K562 (cell line): Measurements from ENCODE around the gene PMEPA1. TPM values are rescaled to one million over a fixed set of nuclear protein-coding genes. Genes with fewer than 3 reads are reported as not detected.

Experiments
- ATAC-seq: fragments of 200-7000 bp; cut with Tn5 transposase; 3 replicates; pipeline ENCODE4 v1.9.1; 2020; ENCODE audit warnings: moderate library complexity
- BruUV-seq: library from RNA; stranded (reverse); fragments of 400-500 nt; replicated peaks from 2 replicates; lab custom pipeline; 2021; lab: Mats Ljungman, UMichigan
- CTCF ChIA-PET: fragments of 300-600 bp; formaldehyde crosslinking; extraction: SDS; loops from one replicate; lab custom pipeline; 2021; ENCODE audit warnings: low intra/inter-chr PET ratio; lab: Yijun Ruan, JAX
- POLR2A ChIA-PET: fragments of 300-600, 350-650 bp; sonication (Branson Sonifier 250); formaldehyde crosslinking; extraction: SDS; loops from one replicate; lab custom pipeline; 2021; ENCODE audit warnings: antibody characterized with exemption, inconsistent platforms; lab: Yijun Ruan, JAX
- DNase-seq, 4 experiments: peaks; one replicate each; pipeline versions ENCODE4 v3.0.0 to v3.0.0-alpha.2; 2011 to 2018; ENCODE audit warnings: low spot score in 3 of 4, mixed read lengths in 3 of 4; ENCODE audit errors: extremely low read depth in 1 of 4
- FAIRE-seq: peaks from 2 replicates; lab custom pipeline; 2011; peaks lifted over from hg19 to GRCh38; lab: Jason Lieb, UNC
- H2AFZ ChIP-seq: 2 replicates; pipeline ENCODE4 v1.6.0; 2011; ENCODE audit warnings: low read depth, low read length, control low read depth, inconsistent platforms
- H3K27ac ChIP-seq: fragments of 200-600 bp; 3 replicates; pipeline ENCODE4 v1.8.0; 2011; ENCODE audit warnings: low read depth, mild to moderate bottlenecking, control low read depth, inconsistent platforms, low read length, moderate library complexity, mixed read lengths; ENCODE audit errors: extremely low read depth
- H3K27me3 ChIP-seq, 2 experiments: fragments of 300-600 bp in 1 of 2; 2 replicates in 1 of 2; 3 replicates in 1 of 2; pipeline versions ENCODE4 v1.6.0 to v1.8.0; 2011; ENCODE audit warnings: inconsistent platforms in 2 of 2, low read length in 2 of 2, mild to moderate bottlenecking in 1 of 2, mixed read lengths in 1 of 2, moderate library complexity in 1 of 2; ENCODE audit not compliant: control insufficient read depth in 2 of 2, insufficient read depth in 2 of 2
- H3K36me3 ChIP-seq: fragments of 300-600 bp; 3 replicates; pipeline ENCODE4 v1.8.0; 2011; ENCODE audit warnings: mild to moderate bottlenecking, low read length, inconsistent platforms; ENCODE audit not compliant: control insufficient read depth, insufficient read depth
- H3K4me1 ChIP-seq, 2 experiments: fragments of 200-600 bp in 1 of 2; replicated peaks in 1 of 2; 2 replicates in 1 of 2; 3 replicates in 1 of 2; pipeline versions ENCODE4 v1.5.1 to v1.8.0; 2011; ENCODE audit warnings: inconsistent platforms in 2 of 2, low read length in 2 of 2, mild to moderate bottlenecking in 1 of 2, mixed read lengths in 1 of 2, moderate library complexity in 1 of 2; ENCODE audit not compliant: control insufficient read depth in 2 of 2, insufficient read depth in 2 of 2
- H3K4me2 ChIP-seq: 2 replicates; pipeline ENCODE4 v1.6.1; 2011; ENCODE audit warnings: low read length, control low read depth, inconsistent platforms, mixed read lengths; ENCODE audit not compliant: insufficient read depth
- H3K4me3 ChIP-seq: fragments of 200-600 bp; sonication (generic), shearing (Covaris generic); 2 replicates; pipeline ENCODE4 v1.5.1; 2016; ENCODE audit warnings: control low read depth, inconsistent platforms
- H3K79me2 ChIP-seq: fragments of 200-600 bp; 3 replicates; pipeline ENCODE4 v1.8.0; 2011; ENCODE audit warnings: low read length, inconsistent platforms; ENCODE audit not compliant: control insufficient read depth, insufficient read depth
- H3K9ac ChIP-seq, 2 experiments: 2 replicates each; pipeline versions ENCODE4 v1.6.0 to v1.6.1; 2011; ENCODE audit warnings: low read depth in 2 of 2, low read length in 2 of 2, control low read depth in 1 of 2, inconsistent platforms in 1 of 2, mild to moderate bottlenecking in 1 of 2, mixed read lengths in 1 of 2; ENCODE audit not compliant: insufficient read depth in 1 of 2
- H3K9me1 ChIP-seq: one replicate; pipeline ENCODE4 v1.6.0; 2011; ENCODE audit warnings: inconsistent platforms, mild to moderate bottlenecking, low read length, moderate library complexity; ENCODE audit not compliant: control insufficient read depth, insufficient read depth
- H3K9me3 ChIP-seq: replicated peaks from 2 replicates; pipeline ENCODE4 v1.5.1; 2011; ENCODE audit warnings: low read depth, low read length, inconsistent platforms; ENCODE audit not compliant: control insufficient read depth, insufficient read depth
- H4K20me1 ChIP-seq: replicated peaks from 2 replicates; pipeline ENCODE4 v1.6.1; 2011; ENCODE audit warnings: low read length, inconsistent platforms, mixed read lengths; ENCODE audit not compliant: control insufficient read depth, insufficient read depth
- ARHGAP35 ChIP-seq: fragments of 450-650 bp; IDR thresholded peaks from 2 replicates; pipeline ENCODE4 v1.6.1; 2018; ENCODE audit not compliant: partially characterized antibody
- CREM ChIP-seq: IDR thresholded peaks from 2 replicates; pipeline ENCODE4 v1.6.1; 2014; ENCODE audit warnings: antibody characterized with exemption, low read depth
- CSDE1 ChIP-seq, 2 experiments: fragments of 450-650 bp; IDR thresholded peaks; 2 replicates each; pipeline ENCODE4 v1.6.1; 2016; ENCODE audit warnings: mild to moderate bottlenecking in 1 of 2
- HLTF ChIP-seq: fragments of 450-650 bp; IDR thresholded peaks from 2 replicates; pipeline ENCODE4 v1.6.1; 2016
- KLF6 ChIP-seq: fragments of 250-450 bp; sonication (Bioruptor Pico); IDR thresholded peaks from 2 replicates; pipeline ENCODE4 v1.4.0; 2020; ENCODE audit warnings: mild to moderate bottlenecking, moderate library complexity, borderline replicate concordance
- LARP7 ChIP-seq: fragments of 450-650 bp; IDR thresholded peaks from 2 replicates; pipeline ENCODE4 v1.6.1; 2016
- POLR2A ChIP-seq: fragments of 450-650 bp; conservative IDR thresholded peaks from 2 replicates; pipeline ENCODE4 v1.6.1; 2016
- XRCC3 ChIP-seq: fragments of 450-650 bp; IDR thresholded peaks from 2 replicates; pipeline ENCODE4 v1.6.1; 2017; ENCODE audit warnings: mild to moderate bottlenecking, moderate library complexity
- WGBS: fragments of 100-300 bp; shearing (Covaris generic); methylation state at CpG from one replicate; pipeline ENCODE4 v1.1.6; 2016; ENCODE audit warnings: low coverage, mixed read lengths; ENCODE audit not compliant: insufficient coverage; ENCODE audit errors: missing lambda C conversion rate; 5-methylcytosine and 5-hydroxymethylcytosine counted together
- in situ Hi-C: fragments of 300-500 bp; cut with MboI; formaldehyde crosslinking; loops from 4 replicates; pipeline ENCODE4 v1.15.0; 2018; ENCODE audit warnings: inconsistent platforms, mixed read lengths
- intact Hi-C: fragments of 100-400 bp; cut with micrococcal nuclease; formaldehyde crosslinking; loops from 2 replicates; pipeline ENCODE4 v1.14.2; 2022
- polyA plus RNA-seq, 8 experiments: library from polyadenylated mRNA; depleted of rRNA in 4 of 8; stranded (reverse) in 5 of 8; unstranded in 3 of 8; fragments of >200 nt; fragmentation: Nextera tagmentation in 2 of 8; fragmentation: Illumina TruSeq in 1 of 8; extraction: Ambion mirVana in 2 of 8; extraction: Trizol in 1 of 8; gene quantifications; 2 replicates each; pipeline versions ENCODE4 v1.2.1 to v1.2.3, GENCODE V29; 2011 to 2014; ENCODE audit warnings: inconsistent platforms in 1 of 8, missing spikeins in 1 of 8
- total RNA-seq, 7 experiments: library from RNA; depleted of rRNA in 6 of 7; stranded (reverse); fragments of >200 nt in 6 of 7; fragmentation: Illumina TruSeq in 2 of 7; extraction: Trizol in 2 of 7; gene quantifications; 2 replicates each; pipeline versions ENCODE4 v1.2.1 to v1.2.3, GENCODE V29; 2011 to 2021; ENCODE audit warnings: low replicate concordance in 1 of 7
- TF ChIP-seq, protein P1 (sequence below): fragments of 450-650 bp; formaldehyde crosslinking; conservative IDR thresholded peaks from 2 replicates; pipeline ENCODE4 v1.4.0; 2022; ENCODE audit warnings: mild to moderate bottlenecking, missing genetic modification characterization

Gene PMEPA1
- total and polyA plus RNA-seq, 9 of the 15 experiments (the other 6 are each of a cell fraction or from before 2014, with no cell fraction given): 0.16 TPM; not detected in 8

DNA sequence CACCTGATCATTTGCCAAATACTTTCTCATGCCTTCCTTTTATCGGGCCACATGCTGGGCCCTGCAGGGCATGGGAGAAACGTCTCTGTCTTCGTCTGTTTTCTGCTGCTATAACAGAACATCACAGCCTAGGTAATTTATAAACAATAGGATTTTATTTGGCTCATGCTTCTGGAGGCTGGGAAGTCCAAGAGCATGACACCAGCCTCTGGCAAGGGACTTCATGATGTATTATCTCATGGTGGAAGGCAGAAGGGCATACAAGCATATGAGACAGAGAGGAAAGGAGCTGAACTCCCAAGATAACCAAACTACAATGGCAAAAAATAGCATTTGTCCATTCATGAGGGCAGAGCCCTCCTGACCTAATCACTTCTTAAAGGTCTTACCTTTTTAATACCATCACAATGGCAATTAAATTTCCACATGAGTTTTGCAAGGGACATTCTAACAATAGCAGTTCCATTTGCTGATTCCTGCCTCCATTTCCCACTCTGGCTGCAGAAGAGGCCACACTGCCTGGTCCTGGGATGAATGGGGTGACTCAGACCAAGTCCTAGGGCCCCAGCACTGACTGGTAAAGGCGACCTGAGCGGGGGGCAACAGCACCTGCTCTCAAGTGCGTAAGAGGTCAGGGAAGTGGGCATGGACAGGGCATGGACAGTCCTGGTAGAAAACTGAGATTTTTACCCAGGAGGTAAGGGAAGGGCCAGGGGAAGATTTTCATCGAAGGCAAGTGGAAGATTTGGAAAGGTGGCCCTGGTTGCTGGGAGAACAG, 84.4 kb downstream of the PMEPA1 start:
- ChIA-PET POLR2A (no interaction called here), CTCF (no interaction called here)
- no peaks in the 10 kb centered on the region for H3K36me3 ChIP-seq
- DNase-seq (no peak), ATAC-seq (no peak), FAIRE-seq (no peak)
- H3K4me1 ChIP-seq: peaks cover 0 to 7% of the 10 kb centered on the region in 2 experiments; a peak in 1 of 5 replicates
- H3K27ac ChIP-seq: no peak overlapping the region
- no TSS peak for BruUV-seq
- no peaks in the 10 kb centered on the region for H3K9me1 ChIP-seq
- H3K27me3 ChIP-seq: peaks cover 19 to 42% of the 10 kb centered on the region in 2 experiments; a peak in 4 of 5 replicates
- H3K9me3 ChIP-seq: no peaks in the 10 kb centered on the region
- no peak overlapping the region for H3K4me2 ChIP-seq
- in situ Hi-C loops (no loop called here), intact Hi-C loops (no loop called here)
- no peak overlapping the region for H3K9ac ChIP-seq
- H3K4me3 ChIP-seq: no peak overlapping the region
- WGBS: 1% methylated on average over 6 of the region's 7 CpGs
- H4K20me1 ChIP-seq: no peaks in the 10 kb centered on the region
- TF ChIP-seq HLTF (no peak), XRCC3 (no peak), KLF6 (CRISPR knock-in tag) (no peak), CREM (no peak), LARP7 (no peak), POLR2A (no peak), ARHGAP35 (no peak), CSDE1 (IDR thresholded peaks at IDR 0.05) (no peak)
- TF ChIP-seq, protein P1, sequence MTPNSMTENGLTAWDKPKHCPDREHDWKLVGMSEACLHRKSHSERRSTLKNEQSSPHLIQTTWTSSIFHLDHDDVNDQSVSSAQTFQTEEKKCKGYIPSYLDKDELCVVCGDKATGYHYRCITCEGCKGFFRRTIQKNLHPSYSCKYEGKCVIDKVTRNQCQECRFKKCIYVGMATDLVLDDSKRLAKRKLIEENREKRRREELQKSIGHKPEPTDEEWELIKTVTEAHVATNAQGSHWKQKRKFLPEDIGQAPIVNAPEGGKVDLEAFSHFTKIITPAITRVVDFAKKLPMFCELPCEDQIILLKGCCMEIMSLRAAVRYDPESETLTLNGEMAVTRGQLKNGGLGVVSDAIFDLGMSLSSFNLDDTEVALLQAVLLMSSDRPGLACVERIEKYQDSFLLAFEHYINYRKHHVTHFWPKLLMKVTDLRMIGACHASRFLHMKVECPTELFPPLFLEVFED: no peak
- H2AFZ ChIP-seq: no peak overlapping the region
- H3K79me2 ChIP-seq: no peaks in the 10 kb centered on the region
